Measurements from ENCODE around the gene MRPS7.

MRPS7 gene

GRCh38 chr17:75261336-75262111, at the start of gene MRPS7, which contains the start of gene GGA3:
Gene MRPS7, plus strand, starts transcription at chr17:75261879. Its CDS starts 22 bp downstream, at chr17:75261901.
Gene GGA3, minus strand, starts transcription at chr17:75261606. Its CDS starts 19 bp downstream, at chr17:75261587.
- DNase-seq (ENCODE audit: low spot score) = peak; percentile 82

- no peak for DNase-seq (ENCODE audit: low spot score)
These were observed 43.5 kb upstream of the MRPS7 start for GRCh38 chr17:75218131-75218530.

GRCh38 chr17:75219815-75220214, 41.9 kb upstream of the MRPS7 start:
- no peak for DNase-seq (ENCODE audit: low spot score)

GRCh38 chr17:75225016-75225415, 36.7 kb upstream of the MRPS7 start:
- DNase-seq (ENCODE audit: low spot score) = no peak

GRCh38 chr17:75227729-75228128, 34.0 kb upstream of the MRPS7 start:
- no peak for DNase-seq (ENCODE audit: low spot score)

GRCh38 chr17:75228305-75228704, 33.4 kb upstream of the MRPS7 start:
- DNase-seq (ENCODE audit: low spot score) = no peak

- DNase-seq (ENCODE audit: low spot score) = no peak
These were observed 32.8 kb upstream of the MRPS7 start for GRCh38 chr17:75228847-75229246.

GRCh38 chr17:75231071-75231470, 30.6 kb upstream of the MRPS7 start:
- DNase-seq (ENCODE audit: low spot score) = no peak

GRCh38 chr17:75231741-75232464, 29.8 kb upstream of the MRPS7 start:
- DNase-seq (ENCODE audit: low spot score) = no peak

GRCh38 chr17:75232786-75233185, 28.9 kb upstream of the MRPS7 start:
- DNase-seq (ENCODE audit: low spot score) = no peak

- DNase-seq (ENCODE audit: low spot score) = no peak
These were observed 24.3 kb upstream of the MRPS7 start for GRCh38 chr17:75237100-75238014.

- no peak for DNase-seq (ENCODE audit: low spot score)
These were observed 23.6 kb upstream of the MRPS7 start for GRCh38 chr17:75238020-75238580.

GRCh38 chr17:75238684-75239191, 22.9 kb upstream of the MRPS7 start:
- DNase-seq (ENCODE audit: low spot score) = peak; percentile 84

GRCh38 chr17:75239214-75239613, 22.5 kb upstream of the MRPS7 start:
- DNase-seq (ENCODE audit: low spot score) = no peak

- DNase-seq (ENCODE audit: low spot score) = no peak
These were observed 21.8 kb upstream of the MRPS7 start for GRCh38 chr17:75239778-75240393.

- DNase-seq (ENCODE audit: low spot score) = peak; percentile 78
These were observed 21.1 kb upstream of the MRPS7 start for GRCh38 chr17:75240394-75241142.

GRCh38 chr17:75241143-75241430, 20.6 kb upstream of the MRPS7 start:
- no peak for DNase-seq (ENCODE audit: low spot score)

- DNase-seq (ENCODE audit: low spot score) = no peak
These were observed 20.2 kb upstream of the MRPS7 start for GRCh38 chr17:75241502-75241901.

- no peak for DNase-seq (ENCODE audit: low spot score)
These were observed 19.7 kb upstream of the MRPS7 start for GRCh38 chr17:75241996-75242460.

- no peak for DNase-seq (ENCODE audit: low spot score)
These were observed 19.1 kb upstream of the MRPS7 start for GRCh38 chr17:75242461-75243042.

Data from HuH-7.5 (cell line).